Panc1 (cell line): Measurements from ENCODE around the gene RGCC.

ENCODE experiments used
- POLR2AphosphoS5 ChIP-seq: IDR thresholded peaks from 2 replicates; pipeline ENCODE4 v1.6.1; 2012; ENCODE audit warnings: mild to moderate bottlenecking, low read depth, low read length, moderate library complexity
- SIN3A ChIP-seq: IDR thresholded peaks from 2 replicates; pipeline ENCODE4 v1.6.1; 2012; ENCODE audit warnings: low read depth, mild to moderate bottlenecking, low read length, moderate library complexity, borderline replicate concordance; ENCODE audit not compliant: insufficient read depth
- TCF7L2 ChIP-seq: IDR thresholded peaks from 2 replicates; pipeline ENCODE4 v1.6.1; 2011; ENCODE audit warnings: mild to moderate bottlenecking, low read depth, low read length, inconsistent platforms
- TF ChIP-seq, protein P1 (sequence below): fragments of 450-650 bp; IDR thresholded peaks from 2 replicates; pipeline ENCODE4 v1.5.1; 2017; ENCODE audit warnings: mild to moderate bottlenecking
- TF ChIP-seq, protein P2 (sequence below), 2 experiments: IDR thresholded peaks; 2 replicates each; pipeline ENCODE4 v1.6.1; 2011 to 2012; ENCODE audit warnings: low read depth in 2 of 2, control low read depth in 1 of 2, low read length in 1 of 2, mild to moderate bottlenecking in 1 of 2, moderate library complexity in 1 of 2; ENCODE audit not compliant: insufficient read depth in 1 of 2

DNA sequence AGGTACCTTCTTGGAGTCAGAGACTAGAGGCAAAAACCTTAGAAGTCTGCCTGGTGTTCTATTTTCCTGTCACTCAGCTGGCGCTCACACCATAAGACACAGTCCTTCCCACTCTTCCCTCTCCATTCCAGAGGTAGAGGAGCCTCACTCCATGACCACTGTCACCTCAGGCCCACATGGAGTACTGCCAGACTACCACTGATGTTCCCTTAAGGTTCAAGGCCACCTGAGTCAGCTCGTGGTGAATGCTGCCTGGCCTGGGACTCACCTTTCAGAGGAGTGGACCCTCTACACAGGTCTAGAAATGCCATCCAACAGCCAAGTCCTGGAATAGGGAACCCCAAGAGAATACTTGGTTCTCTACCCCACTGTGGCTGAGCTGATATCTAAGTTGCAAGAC is 29.9 kb downstream of the RGCC start:
- TF ChIP-seq, protein P1, sequence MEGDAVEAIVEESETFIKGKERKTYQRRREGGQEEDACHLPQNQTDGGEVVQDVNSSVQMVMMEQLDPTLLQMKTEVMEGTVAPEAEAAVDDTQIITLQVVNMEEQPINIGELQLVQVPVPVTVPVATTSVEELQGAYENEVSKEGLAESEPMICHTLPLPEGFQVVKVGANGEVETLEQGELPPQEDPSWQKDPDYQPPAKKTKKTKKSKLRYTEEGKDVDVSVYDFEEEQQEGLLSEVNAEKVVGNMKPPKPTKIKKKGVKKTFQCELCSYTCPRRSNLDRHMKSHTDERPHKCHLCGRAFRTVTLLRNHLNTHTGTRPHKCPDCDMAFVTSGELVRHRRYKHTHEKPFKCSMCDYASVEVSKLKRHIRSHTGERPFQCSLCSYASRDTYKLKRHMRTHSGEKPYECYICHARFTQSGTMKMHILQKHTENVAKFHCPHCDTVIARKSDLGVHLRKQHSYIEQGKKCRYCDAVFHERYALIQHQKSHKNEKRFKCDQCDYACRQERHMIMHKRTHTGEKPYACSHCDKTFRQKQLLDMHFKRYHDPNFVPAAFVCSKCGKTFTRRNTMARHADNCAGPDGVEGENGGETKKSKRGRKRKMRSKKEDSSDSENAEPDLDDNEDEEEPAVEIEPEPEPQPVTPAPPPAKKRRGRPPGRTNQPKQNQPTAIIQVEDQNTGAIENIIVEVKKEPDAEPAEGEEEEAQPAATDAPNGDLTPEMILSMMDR = no peak
- TF ChIP-seq, protein P2, sequence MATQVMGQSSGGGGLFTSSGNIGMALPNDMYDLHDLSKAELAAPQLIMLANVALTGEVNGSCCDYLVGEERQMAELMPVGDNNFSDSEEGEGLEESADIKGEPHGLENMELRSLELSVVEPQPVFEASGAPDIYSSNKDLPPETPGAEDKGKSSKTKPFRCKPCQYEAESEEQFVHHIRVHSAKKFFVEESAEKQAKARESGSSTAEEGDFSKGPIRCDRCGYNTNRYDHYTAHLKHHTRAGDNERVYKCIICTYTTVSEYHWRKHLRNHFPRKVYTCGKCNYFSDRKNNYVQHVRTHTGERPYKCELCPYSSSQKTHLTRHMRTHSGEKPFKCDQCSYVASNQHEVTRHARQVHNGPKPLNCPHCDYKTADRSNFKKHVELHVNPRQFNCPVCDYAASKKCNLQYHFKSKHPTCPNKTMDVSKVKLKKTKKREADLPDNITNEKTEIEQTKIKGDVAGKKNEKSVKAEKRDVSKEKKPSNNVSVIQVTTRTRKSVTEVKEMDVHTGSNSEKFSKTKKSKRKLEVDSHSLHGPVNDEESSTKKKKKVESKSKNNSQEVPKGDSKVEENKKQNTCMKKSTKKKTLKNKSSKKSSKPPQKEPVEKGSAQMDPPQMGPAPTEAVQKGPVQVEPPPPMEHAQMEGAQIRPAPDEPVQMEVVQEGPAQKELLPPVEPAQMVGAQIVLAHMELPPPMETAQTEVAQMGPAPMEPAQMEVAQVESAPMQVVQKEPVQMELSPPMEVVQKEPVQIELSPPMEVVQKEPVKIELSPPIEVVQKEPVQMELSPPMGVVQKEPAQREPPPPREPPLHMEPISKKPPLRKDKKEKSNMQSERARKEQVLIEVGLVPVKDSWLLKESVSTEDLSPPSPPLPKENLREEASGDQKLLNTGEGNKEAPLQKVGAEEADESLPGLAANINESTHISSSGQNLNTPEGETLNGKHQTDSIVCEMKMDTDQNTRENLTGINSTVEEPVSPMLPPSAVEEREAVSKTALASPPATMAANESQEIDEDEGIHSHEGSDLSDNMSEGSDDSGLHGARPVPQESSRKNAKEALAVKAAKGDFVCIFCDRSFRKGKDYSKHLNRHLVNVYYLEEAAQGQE (IDR thresholded peaks at IDR 0.05; ENCODE audit: insufficient read depth in 1 of 2, low read depth in 2 of 2, low read length in 1 of 2) = no peak
- TF ChIP-seq POLR2AphosphoS5 (no peak), SIN3A (no peak), TCF7L2 (no peak)
